ENCODE results near the gene TUBB4A.

Gene TUBB4A

GRCh38 chr19:6491802-6492592, 10.1 kb downstream of the TUBB4A start:
- no peak for DNase-seq

- DNase-seq: no peak
Measured at GRCh38 chr19:6490134-6490533, 12.0 kb downstream of the TUBB4A start.

GRCh38 chr19:6489278-6490061, 12.6 kb downstream of the TUBB4A start:
- DNase-seq: peak in 1 of 2 donors; percentile 30

- DNase-seq: no peak
Measured at GRCh38 chr19:6484831-6485230, 17.3 kb downstream of the TUBB4A start.

GRCh38 chr19:6484230-6484629, 17.9 kb downstream of the TUBB4A start:
- DNase-seq: no peak

GRCh38 chr19:6483235-6483634, 18.9 kb downstream of the TUBB4A start:
- DNase-seq: no peak

- no peak for DNase-seq
Measured at GRCh38 chr19:6482343-6482686, 19.8 kb downstream of the TUBB4A start.

- DNase-seq: peak; percentile 79 to 81
Measured at GRCh38 chr19:6481541-6482342, 20.4 kb downstream of the TUBB4A start, which contains the start of gene DENND1C. Gene DENND1C, minus strand, starts transcription at chr19:6481787. Its CDS starts 92 bp downstream, at chr19:6481695.

GRCh38 chr19:6480848-6481415, 21.2 kb downstream of the TUBB4A start:
- DNase-seq: peak in 1 of 2 donors; percentile 27

- no peak for DNase-seq
Measured at GRCh38 chr19:6479836-6480398, 22.2 kb downstream of the TUBB4A start.

GRCh38 chr19:6478815-6479214, 23.3 kb downstream of the TUBB4A start:
- DNase-seq: no peak

GRCh38 chr19:6476896-6477431, 25.1 kb downstream of the TUBB4A start:
- no peak for DNase-seq

- peak; percentile 58 to 72 for DNase-seq
Measured at GRCh38 chr19:6476155-6476895, 25.8 kb downstream of the TUBB4A start.

- no peak for DNase-seq
Measured at GRCh38 chr19:6475321-6476108, 26.6 kb downstream of the TUBB4A start.

- DNase-seq: no peak
Measured at GRCh38 chr19:6473647-6474046, 28.5 kb downstream of the TUBB4A start.

GRCh38 chr19:6472713-6473112, 29.4 kb downstream of the TUBB4A start:
- no peak for DNase-seq

- DNase-seq: no peak
Measured at GRCh38 chr19:6471076-6471475, 31.0 kb downstream of the TUBB4A start.

GRCh38 chr19:6470173-6470572, 31.9 kb downstream of the TUBB4A start:
- no peak for DNase-seq

GRCh38 chr19:6467384-6467783, 34.7 kb downstream of the TUBB4A start:
- no peak for DNase-seq

GRCh38 chr19:6466526-6467248, 35.4 kb downstream of the TUBB4A start:
- no peak for DNase-seq
